HG03378 (cell line): ENCODE results near the gene SFI1.
"Not testable (repeated sequence)": the region's sequence is repeated elsewhere in the genome, so short reads cannot be mapped to it uniquely, and the experiment has no call there.

ENCODE experiments used
- ATAC-seq: cut with Tn5 transposase; IDR thresholded peaks from one replicate; pipeline ENCODE4 v1.9.1; 2021; ENCODE audit warnings: mild to moderate bottlenecking, moderate library complexity; ENCODE audit not compliant: unreplicated experiment

Gene SFI1, protein sequence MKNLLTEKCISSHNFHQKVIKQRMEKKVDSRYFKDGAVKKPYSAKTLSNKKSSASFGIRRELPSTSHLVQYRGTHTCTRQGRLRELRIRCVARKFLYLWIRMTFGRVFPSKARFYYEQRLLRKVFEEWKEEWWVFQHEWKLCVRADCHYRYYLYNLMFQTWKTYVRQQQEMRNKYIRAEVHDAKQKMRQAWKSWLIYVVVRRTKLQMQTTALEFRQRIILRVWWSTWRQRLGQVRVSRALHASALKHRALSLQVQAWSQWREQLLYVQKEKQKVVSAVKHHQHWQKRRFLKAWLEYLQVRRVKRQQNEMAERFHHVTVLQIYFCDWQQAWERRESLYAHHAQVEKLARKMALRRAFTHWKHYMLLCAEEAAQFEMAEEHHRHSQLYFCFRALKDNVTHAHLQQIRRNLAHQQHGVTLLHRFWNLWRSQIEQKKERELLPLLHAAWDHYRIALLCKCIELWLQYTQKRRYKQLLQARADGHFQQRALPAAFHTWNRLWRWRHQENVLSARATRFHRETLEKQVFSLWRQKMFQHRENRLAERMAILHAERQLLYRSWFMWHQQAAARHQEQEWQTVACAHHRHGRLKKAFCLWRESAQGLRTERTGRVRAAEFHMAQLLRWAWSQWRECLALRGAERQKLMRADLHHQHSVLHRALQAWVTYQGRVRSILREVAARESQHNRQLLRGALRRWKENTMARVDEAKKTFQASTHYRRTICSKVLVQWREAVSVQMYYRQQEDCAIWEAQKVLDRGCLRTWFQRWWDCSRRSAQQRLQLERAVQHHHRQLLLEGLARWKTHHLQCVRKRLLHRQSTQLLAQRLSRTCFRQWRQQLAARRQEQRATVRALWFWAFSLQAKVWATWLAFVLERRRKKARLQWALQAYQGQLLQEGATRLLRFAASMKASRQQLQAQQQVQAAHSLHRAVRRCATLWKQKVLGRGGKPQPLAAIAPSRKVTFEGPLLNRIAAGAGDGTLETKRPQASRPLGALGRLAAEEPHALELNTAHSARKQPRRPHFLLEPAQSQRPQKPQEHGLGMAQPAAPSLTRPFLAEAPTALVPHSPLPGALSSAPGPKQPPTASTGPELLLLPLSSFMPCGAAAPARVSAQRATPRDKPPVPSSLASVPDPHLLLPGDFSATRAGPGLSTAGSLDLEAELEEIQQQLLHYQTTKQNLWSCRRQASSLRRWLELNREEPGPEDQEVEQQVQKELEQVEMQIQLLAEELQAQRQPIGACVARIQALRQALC

GRCh38 chr22:31496007-31496734, at the start of gene SFI1:
TSS of gene SFI1 (plus strand) at chr22:31496536. CDS start at chr22:31508285, 11,749 bp downstream.
- peak; percentile 69 for ATAC-seq

- no peak for ATAC-seq
Measured at GRCh38 chr22:31446767-31447166, 49.6 kb upstream of the SFI1 start.

DNA sequence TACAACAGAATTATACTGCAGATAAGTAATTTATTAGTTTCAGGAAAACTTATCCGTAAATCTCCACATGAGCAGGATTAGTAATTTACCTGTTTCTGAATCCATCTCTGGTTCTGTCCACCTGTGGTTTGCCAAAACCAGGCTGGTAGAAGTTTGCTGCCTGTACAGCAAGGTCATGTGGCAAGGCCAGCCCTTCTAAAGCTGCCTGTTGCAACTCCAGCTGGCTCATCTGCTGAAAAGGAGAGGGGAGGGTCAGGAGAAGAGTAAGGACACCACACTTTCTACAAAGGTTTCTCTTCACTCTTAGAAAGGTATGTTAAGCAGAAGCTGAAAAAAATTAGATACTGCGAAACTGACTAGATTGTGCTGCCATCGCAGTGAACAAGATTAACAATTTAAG, 49.0 kb upstream of the SFI1 start:
- ATAC-seq: no peak

DNA sequence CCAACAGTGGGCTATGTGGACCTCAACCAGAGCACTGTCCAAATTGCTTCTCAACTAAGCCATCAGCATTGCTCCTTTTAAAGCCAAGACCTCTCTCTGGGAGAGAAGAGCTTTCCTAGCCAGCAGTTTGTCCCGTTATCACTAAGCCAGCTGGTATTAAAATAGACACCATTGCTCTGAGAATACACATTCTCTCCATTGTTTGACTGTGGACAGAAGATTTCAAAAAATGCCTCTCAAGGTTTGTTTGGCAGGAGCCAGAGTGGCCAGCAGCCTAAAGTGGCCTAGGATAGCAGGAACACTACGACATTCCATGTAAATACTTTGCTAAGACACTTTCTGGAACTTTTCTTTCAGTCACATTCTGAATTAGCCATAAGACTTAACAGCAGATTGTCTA, 48.0 kb upstream of the SFI1 start:
- ATAC-seq: no peak

GRCh38 chr22:31449506-31449905, 46.8 kb upstream of the SFI1 start:
- no peak for ATAC-seq

DNA sequence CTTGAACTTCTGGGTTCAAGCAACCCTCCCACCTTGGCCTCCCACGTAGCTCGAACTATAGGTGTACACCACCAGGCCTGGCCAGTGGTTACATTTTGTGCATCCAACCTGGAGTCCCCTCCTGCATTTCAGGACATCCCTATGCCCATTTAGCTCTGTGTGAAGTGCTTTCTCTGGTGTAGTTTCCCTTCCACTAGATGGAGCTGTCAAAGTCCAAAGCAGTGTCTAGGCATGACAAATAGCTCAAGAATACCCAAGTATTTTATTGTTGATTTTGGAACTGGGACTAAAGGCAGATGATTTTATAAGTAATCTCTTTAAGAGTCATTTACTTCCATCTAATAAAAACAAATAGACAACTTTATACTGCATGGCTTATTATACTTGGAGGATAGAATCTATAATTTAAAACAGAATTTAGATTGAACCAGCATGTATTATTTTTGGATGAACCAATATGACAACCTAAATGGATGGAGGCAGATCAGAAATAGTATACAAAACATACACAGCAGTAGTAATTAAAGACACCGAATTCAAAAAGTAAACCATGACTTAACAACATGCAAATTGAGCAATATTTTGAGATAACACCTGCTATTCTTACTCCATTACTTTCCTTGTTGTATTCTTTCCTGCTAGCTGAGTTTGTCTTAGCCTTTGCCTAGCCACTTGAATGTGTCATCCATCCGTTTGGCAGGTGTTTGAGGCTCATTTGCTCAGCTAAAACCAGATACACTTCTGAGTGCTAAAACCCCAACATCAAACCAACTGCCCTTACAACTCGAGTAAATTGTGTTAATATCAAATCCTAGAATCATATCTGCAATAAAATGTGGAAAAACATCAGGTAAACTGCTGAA, 44.4 kb upstream of the SFI1 start:
- no peak for ATAC-seq

GRCh38 chr22:31461699-31462098, 34.6 kb upstream of the SFI1 start:
- no peak for ATAC-seq

- ATAC-seq: no peak
Measured at GRCh38 chr22:31465307-31465706, 31.0 kb upstream of the SFI1 start.

DNA sequence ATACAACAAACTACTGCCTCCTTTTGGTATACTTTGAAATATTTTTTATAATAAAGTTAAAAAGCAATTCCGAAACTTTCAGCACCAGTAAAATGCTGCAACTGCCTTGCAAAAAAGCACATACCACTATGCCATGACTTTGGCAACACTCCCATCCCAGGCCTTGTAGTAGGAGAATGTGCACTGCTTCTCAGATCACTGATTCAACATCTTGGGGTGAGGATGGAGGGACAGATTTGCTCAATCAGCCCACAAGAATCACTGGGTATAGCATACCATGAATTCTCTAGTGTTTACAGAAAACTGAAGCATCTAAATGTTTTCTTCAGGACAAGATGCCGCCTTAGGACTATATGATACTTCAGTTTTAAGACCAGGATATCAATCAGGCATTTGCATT, 21.6 kb upstream of the SFI1 start:
- no peak for ATAC-seq

- ATAC-seq: no peak
Measured at GRCh38 chr22:31475800-31476199, 20.5 kb upstream of the SFI1 start.

GRCh38 chr22:31477329-31477728, 19.0 kb upstream of the SFI1 start:
- peak; percentile 74 for ATAC-seq

- ATAC-seq: no peak
Measured at GRCh38 chr22:31481129-31481528, 15.2 kb upstream of the SFI1 start.

DNA sequence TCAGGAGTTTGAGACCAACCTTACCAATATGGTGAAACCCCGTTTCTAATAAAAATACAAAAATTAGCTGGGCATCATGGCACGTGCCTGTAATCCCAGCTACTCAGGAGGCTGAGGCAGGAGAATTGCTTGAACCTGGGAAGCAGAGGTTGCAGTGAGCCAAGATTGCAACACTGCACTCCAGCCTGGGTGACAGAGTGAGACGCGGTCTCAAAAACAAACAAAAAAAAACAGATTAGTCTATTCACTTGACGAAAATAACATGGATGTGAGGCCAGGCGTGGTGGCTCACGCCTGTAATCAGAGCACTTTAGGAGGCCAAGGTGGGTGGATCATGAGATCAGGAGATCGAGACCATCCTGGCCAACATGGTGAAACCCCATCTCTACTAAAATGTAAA, 13.9 kb upstream of the SFI1 start:
- not testable (repeated sequence) for ATAC-seq

GRCh38 chr22:31486369-31486768, 10.0 kb upstream of the SFI1 start:
- ATAC-seq: not testable (repeated sequence)

- ATAC-seq: no peak
Measured at GRCh38 chr22:31486951-31487350, 9.4 kb upstream of the SFI1 start.

- no peak for ATAC-seq
Measured at GRCh38 chr22:31488346-31488883, 7.9 kb upstream of the SFI1 start.

DNA sequence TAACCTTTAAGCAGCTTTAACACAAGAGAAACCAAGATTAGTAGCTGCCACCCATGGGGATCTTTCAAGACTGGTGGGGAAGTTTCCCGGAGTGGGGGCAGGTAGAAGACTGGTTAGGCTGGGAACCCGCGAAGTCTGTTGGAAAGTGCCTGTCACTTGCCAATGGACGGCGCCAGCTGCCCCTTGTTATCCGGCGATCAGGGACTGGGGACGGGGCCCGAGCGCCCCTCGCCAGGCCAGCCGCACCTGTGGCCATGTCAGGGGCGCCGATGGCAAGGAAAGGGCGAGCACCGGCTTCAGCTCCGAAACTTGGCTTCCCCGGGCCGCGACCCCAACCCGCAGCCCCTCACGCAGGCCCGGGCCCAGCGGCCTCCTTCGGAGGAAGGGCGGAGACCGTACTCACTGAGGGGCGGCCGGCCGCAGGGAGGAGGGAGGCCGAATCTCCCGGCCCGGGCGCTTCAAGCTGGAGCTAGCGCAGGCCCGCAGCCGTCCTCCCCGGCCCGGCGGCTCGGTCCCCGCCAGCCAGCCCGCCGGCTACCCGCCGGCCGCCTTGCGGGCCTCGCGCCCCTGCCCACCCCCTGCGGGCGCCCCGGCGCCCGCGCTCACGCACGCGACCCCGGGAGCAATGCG, 7.2 kb upstream of the SFI1 start:
- no peak for ATAC-seq

- peak; percentile 20 for ATAC-seq
Measured at GRCh38 chr22:31489632-31490495, 6.5 kb upstream of the SFI1 start, which contains the start of gene EIF4ENIF1. TSS of gene EIF4ENIF1 (minus strand) at chr22:31489842. CDS start at chr22:31488718, 1,124 bp downstream.
